K562 (cell line): ENCODE data around the gene IL25. TPM values are rescaled to one million over a fixed set of nuclear protein-coding genes. Genes with fewer than 3 reads are reported as not detected.
A peak's percentile ranks its signal among the peaks of the same experiment; 100 is the strongest.

Experiments used
- ATAC-seq: fragments of 200-7000 bp; cut with Tn5 transposase; 3 replicates; pipeline ENCODE4 v1.9.1; 2020; ENCODE audit warnings: moderate library complexity
- BruUV-seq: library from RNA; stranded (reverse); fragments of 400-500 nt; replicated peaks from 2 replicates; lab custom pipeline; 2021; lab: Mats Ljungman, UMichigan
- CTCF ChIA-PET: fragments of 300-600 bp; formaldehyde crosslinking; extraction: SDS; loops from one replicate; lab custom pipeline; 2021; ENCODE audit warnings: low intra/inter-chr PET ratio; lab: Yijun Ruan, JAX
- POLR2A ChIA-PET: fragments of 300-600, 350-650 bp; sonication (Branson Sonifier 250); formaldehyde crosslinking; extraction: SDS; loops from one replicate; lab custom pipeline; 2021; ENCODE audit warnings: antibody characterized with exemption, inconsistent platforms; lab: Yijun Ruan, JAX
- DNase-seq, 4 experiments: peaks; one replicate each; pipeline versions ENCODE4 v3.0.0 to v3.0.0-alpha.2; 2011 to 2018; ENCODE audit warnings: low spot score in 3 of 4, mixed read lengths in 3 of 4; ENCODE audit errors: extremely low read depth in 1 of 4
- FAIRE-seq: peaks from 2 replicates; lab custom pipeline; 2011; peaks lifted over from hg19 to GRCh38; lab: Jason Lieb, UNC
- H2AFZ ChIP-seq: 2 replicates; pipeline ENCODE4 v1.6.0; 2011; ENCODE audit warnings: low read depth, low read length, control low read depth, inconsistent platforms
- H3K27ac ChIP-seq: fragments of 200-600 bp; 3 replicates; pipeline ENCODE4 v1.8.0; 2011; ENCODE audit warnings: low read depth, mild to moderate bottlenecking, control low read depth, inconsistent platforms, low read length, moderate library complexity, mixed read lengths; ENCODE audit errors: extremely low read depth
- H3K27me3 ChIP-seq, 2 experiments: fragments of 300-600 bp in 1 of 2; 2 replicates in 1 of 2; 3 replicates in 1 of 2; pipeline versions ENCODE4 v1.6.0 to v1.8.0; 2011; ENCODE audit warnings: inconsistent platforms in 2 of 2, low read length in 2 of 2, mild to moderate bottlenecking in 1 of 2, mixed read lengths in 1 of 2, moderate library complexity in 1 of 2; ENCODE audit not compliant: control insufficient read depth in 2 of 2, insufficient read depth in 2 of 2
- H3K36me3 ChIP-seq: fragments of 300-600 bp; 3 replicates; pipeline ENCODE4 v1.8.0; 2011; ENCODE audit warnings: mild to moderate bottlenecking, low read length, inconsistent platforms; ENCODE audit not compliant: control insufficient read depth, insufficient read depth
- H3K4me1 ChIP-seq, 2 experiments: fragments of 200-600 bp in 1 of 2; replicated peaks in 1 of 2; 2 replicates in 1 of 2; 3 replicates in 1 of 2; pipeline versions ENCODE4 v1.5.1 to v1.8.0; 2011; ENCODE audit warnings: inconsistent platforms in 2 of 2, low read length in 2 of 2, mild to moderate bottlenecking in 1 of 2, mixed read lengths in 1 of 2, moderate library complexity in 1 of 2; ENCODE audit not compliant: control insufficient read depth in 2 of 2, insufficient read depth in 2 of 2
- H3K4me2 ChIP-seq: 2 replicates; pipeline ENCODE4 v1.6.1; 2011; ENCODE audit warnings: low read length, control low read depth, inconsistent platforms, mixed read lengths; ENCODE audit not compliant: insufficient read depth
- H3K4me3 ChIP-seq: fragments of 200-600 bp; sonication (generic), shearing (Covaris generic); 2 replicates; pipeline ENCODE4 v1.5.1; 2016; ENCODE audit warnings: control low read depth, inconsistent platforms
- H3K79me2 ChIP-seq: fragments of 200-600 bp; 3 replicates; pipeline ENCODE4 v1.8.0; 2011; ENCODE audit warnings: low read length, inconsistent platforms; ENCODE audit not compliant: control insufficient read depth, insufficient read depth
- H3K9ac ChIP-seq, 2 experiments: 2 replicates each; pipeline versions ENCODE4 v1.6.0 to v1.6.1; 2011; ENCODE audit warnings: low read depth in 2 of 2, low read length in 2 of 2, control low read depth in 1 of 2, inconsistent platforms in 1 of 2, mild to moderate bottlenecking in 1 of 2, mixed read lengths in 1 of 2; ENCODE audit not compliant: insufficient read depth in 1 of 2
- H3K9me1 ChIP-seq: one replicate; pipeline ENCODE4 v1.6.0; 2011; ENCODE audit warnings: inconsistent platforms, mild to moderate bottlenecking, low read length, moderate library complexity; ENCODE audit not compliant: control insufficient read depth, insufficient read depth
- H3K9me3 ChIP-seq: replicated peaks from 2 replicates; pipeline ENCODE4 v1.5.1; 2011; ENCODE audit warnings: low read depth, low read length, inconsistent platforms; ENCODE audit not compliant: control insufficient read depth, insufficient read depth
- H4K20me1 ChIP-seq: replicated peaks from 2 replicates; pipeline ENCODE4 v1.6.1; 2011; ENCODE audit warnings: low read length, inconsistent platforms, mixed read lengths; ENCODE audit not compliant: control insufficient read depth, insufficient read depth
- NR2C1 ChIP-seq, 2 experiments: fragments of 450-650 bp; IDR thresholded peaks; 2 replicates each; pipeline ENCODE4 v1.6.1; 2017; ENCODE audit warnings: mild to moderate bottlenecking in 2 of 2, antibody characterized with exemption in 1 of 2, inconsistent platforms in 1 of 2, missing compliant biosample characterization in 1 of 2, missing genetic modification characterization in 1 of 2
- NR2C2 ChIP-seq, 2 experiments: fragments of 200-800 bp in 1 of 2; sonication (Bioruptor generic) in 1 of 2; sonication (generic) in 1 of 2; formaldehyde crosslinking in 1 of 2; IDR thresholded peaks; 2 replicates each; pipeline versions ENCODE4 v1.6.1 to v1.8.0; 2016 to 2022; ENCODE audit warnings: mild to moderate bottlenecking in 1 of 2, missing compliant biosample characterization in 1 of 2, missing genetic modification characterization in 1 of 2, missing genetic modification reagents in 1 of 2
- ZNF41 ChIP-seq: fragments of 250-450 bp; sonication (Bioruptor Pico); conservative IDR thresholded peaks from 2 replicates; pipeline ENCODE4 v1.4.0; 2020; ENCODE audit warnings: mild to moderate bottlenecking
- WGBS: fragments of 100-300 bp; shearing (Covaris generic); methylation state at CpG from one replicate; pipeline ENCODE4 v1.1.6; 2016; ENCODE audit warnings: low coverage, mixed read lengths; ENCODE audit not compliant: insufficient coverage; ENCODE audit errors: missing lambda C conversion rate; 5-methylcytosine and 5-hydroxymethylcytosine counted together
- in situ Hi-C: fragments of 300-500 bp; cut with MboI; formaldehyde crosslinking; loops from 4 replicates; pipeline ENCODE4 v1.15.0; 2018; ENCODE audit warnings: inconsistent platforms, mixed read lengths
- intact Hi-C: fragments of 100-400 bp; cut with micrococcal nuclease; formaldehyde crosslinking; loops from 2 replicates; pipeline ENCODE4 v1.14.2; 2022
- polyA plus RNA-seq, 8 experiments: library from polyadenylated mRNA; depleted of rRNA in 4 of 8; stranded (reverse) in 5 of 8; unstranded in 3 of 8; fragments of >200 nt; fragmentation: Nextera tagmentation in 2 of 8; fragmentation: Illumina TruSeq in 1 of 8; extraction: Ambion mirVana in 2 of 8; extraction: Trizol in 1 of 8; gene quantifications; 2 replicates each; pipeline versions ENCODE4 v1.2.1 to v1.2.3, GENCODE V29; 2011 to 2014; ENCODE audit warnings: inconsistent platforms in 1 of 8, missing spikeins in 1 of 8
- total RNA-seq, 7 experiments: library from RNA; depleted of rRNA in 6 of 7; stranded (reverse); fragments of >200 nt in 6 of 7; fragmentation: Illumina TruSeq in 2 of 7; extraction: Trizol in 2 of 7; gene quantifications; 2 replicates each; pipeline versions ENCODE4 v1.2.1 to v1.2.3, GENCODE V29; 2011 to 2021; ENCODE audit warnings: low replicate concordance in 1 of 7
- TF ChIP-seq, protein P1 (sequence below): sonication (generic); formaldehyde crosslinking; IDR thresholded peaks from 2 replicates; pipeline ENCODE4 v1.8.0; 2023; ENCODE audit warnings: missing genetic modification reagents, mild to moderate bottlenecking, borderline replicate concordance

Gene IL25
- total and polyA plus RNA-seq, 9 of the 15 experiments (the other 6 are each of a cell fraction or from before 2014, with no cell fraction given), result not detected

DNA sequence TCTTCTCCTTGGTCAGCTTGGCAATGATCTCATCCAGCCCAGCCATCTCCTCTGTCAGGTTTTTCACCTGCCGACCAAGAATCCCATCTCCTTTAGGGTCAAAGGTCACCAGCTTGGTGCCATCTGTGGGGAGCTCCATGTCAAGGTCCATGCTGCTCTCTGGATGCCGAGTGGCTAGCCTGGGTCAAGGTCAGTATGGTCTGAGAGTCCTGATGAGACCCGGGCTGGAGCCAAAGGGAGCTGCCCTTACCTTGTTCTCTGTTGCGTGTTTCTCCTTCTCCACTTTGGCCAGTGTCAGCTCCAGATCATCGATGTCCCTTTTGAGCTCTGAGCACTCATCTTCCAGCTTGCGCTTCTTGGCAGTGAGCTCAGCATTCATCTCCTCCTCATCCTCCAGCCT is 51.0 kb downstream of the IL25 start:
- H4K20me1 ChIP-seq, result no peaks in the 10 kb centered on the region
- BruUV-seq, result no TSS peak
- no peaks in the 10 kb centered on the region for H3K9me3 ChIP-seq
- H3K36me3 ChIP-seq, result no peaks in the 10 kb centered on the region
- CTCF ChIA-PET, result no interaction called here
- H3K9ac ChIP-seq, result no peak overlapping the region
- POLR2A ChIA-PET, result interaction anchor here (0.6 to 1.0 kb wide), 3 partner anchors 12 to 43 kb away, joined by 3 to 4 read pairs (median 3); partner anchors contain the start of gene MYH7
- DNase-seq, result no peak
- no peak for ATAC-seq
- H3K4me1 ChIP-seq, result no peaks in the 10 kb centered on the region; a peak in 1 of 5 replicates
- 52% methylated on average over 3 of the region's 6 CpGs for WGBS
- TF ChIP-seq ZNF41 (CRISPR knock-in tag), result no peak
- no peak for TF ChIP-seq NR2C2 (CRISPR knock-in tag; IDR thresholded peaks at IDR 0.05)
- peak; percentile 25; the same call in 1 of the 2 replicates for TF ChIP-seq NR2C2 (tag; IDR thresholded peaks at IDR 0.05)
- TF ChIP-seq NR2C1 (IDR thresholded peaks at IDR 0.05), result peak; percentile 65
- 0 out of 2 replicates have a peak, but pooled peaks have one; percentile 47 for TF ChIP-seq NR2C1 (tag; IDR thresholded peaks at IDR 0.05)
- TF ChIP-seq, protein P1, sequence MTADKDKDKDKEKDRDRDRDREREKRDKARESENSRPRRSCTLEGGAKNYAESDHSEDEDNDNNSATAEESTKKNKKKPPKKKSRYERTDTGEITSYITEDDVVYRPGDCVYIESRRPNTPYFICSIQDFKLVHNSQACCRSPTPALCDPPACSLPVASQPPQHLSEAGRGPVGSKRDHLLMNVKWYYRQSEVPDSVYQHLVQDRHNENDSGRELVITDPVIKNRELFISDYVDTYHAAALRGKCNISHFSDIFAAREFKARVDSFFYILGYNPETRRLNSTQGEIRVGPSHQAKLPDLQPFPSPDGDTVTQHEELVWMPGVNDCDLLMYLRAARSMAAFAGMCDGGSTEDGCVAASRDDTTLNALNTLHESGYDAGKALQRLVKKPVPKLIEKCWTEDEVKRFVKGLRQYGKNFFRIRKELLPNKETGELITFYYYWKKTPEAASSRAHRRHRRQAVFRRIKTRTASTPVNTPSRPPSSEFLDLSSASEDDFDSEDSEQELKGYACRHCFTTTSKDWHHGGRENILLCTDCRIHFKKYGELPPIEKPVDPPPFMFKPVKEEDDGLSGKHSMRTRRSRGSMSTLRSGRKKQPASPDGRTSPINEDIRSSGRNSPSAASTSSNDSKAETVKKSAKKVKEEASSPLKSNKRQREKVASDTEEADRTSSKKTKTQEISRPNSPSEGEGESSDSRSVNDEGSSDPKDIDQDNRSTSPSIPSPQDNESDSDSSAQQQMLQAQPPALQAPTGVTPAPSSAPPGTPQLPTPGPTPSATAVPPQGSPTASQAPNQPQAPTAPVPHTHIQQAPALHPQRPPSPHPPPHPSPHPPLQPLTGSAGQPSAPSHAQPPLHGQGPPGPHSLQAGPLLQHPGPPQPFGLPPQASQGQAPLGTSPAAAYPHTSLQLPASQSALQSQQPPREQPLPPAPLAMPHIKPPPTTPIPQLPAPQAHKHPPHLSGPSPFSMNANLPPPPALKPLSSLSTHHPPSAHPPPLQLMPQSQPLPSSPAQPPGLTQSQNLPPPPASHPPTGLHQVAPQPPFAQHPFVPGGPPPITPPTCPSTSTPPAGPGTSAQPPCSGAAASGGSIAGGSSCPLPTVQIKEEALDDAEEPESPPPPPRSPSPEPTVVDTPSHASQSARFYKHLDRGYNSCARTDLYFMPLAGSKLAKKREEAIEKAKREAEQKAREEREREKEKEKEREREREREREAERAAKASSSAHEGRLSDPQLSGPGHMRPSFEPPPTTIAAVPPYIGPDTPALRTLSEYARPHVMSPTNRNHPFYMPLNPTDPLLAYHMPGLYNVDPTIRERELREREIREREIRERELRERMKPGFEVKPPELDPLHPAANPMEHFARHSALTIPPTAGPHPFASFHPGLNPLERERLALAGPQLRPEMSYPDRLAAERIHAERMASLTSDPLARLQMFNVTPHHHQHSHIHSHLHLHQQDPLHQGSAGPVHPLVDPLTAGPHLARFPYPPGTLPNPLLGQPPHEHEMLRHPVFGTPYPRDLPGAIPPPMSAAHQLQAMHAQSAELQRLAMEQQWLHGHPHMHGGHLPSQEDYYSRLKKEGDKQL (CRISPR knock-in tag), result no peak
- TF ChIP-seq, all 486 proteins: peak for 2
- H3K4me3 ChIP-seq, result no peak overlapping the region
- in situ Hi-C loops (no loop called here), intact Hi-C loops (no loop called here)
- no peak overlapping the region for H3K27ac ChIP-seq
- H2AFZ ChIP-seq, result no peak overlapping the region
- FAIRE-seq, result no peak
- no peaks in the 10 kb centered on the region for H3K9me1 ChIP-seq
- H3K79me2 ChIP-seq, result no peaks in the 10 kb centered on the region
- H3K4me2 ChIP-seq, result no peak overlapping the region
- peaks cover 6 to 53% of the 10 kb centered on the region in 2 experiments; a peak in 4 of 5 replicates for H3K27me3 ChIP-seq
